DOHH2 (cell line): ENCODE data around the gene TNFRSF19.

Experiments
- CTCF ChIP-seq: fragments of 200-600 bp; sonication (generic); IDR thresholded peaks from one replicate; pipeline ENCODE4 v1.5.1; 2014; ENCODE audit warnings: antibody characterized with exemption, mild to moderate bottlenecking, low read depth, low read length; ENCODE audit not compliant: poor library complexity, severe bottlenecking
- EZH2phosphoT487 ChIP-seq: fragments of 200-600 bp; sonication (generic); IDR thresholded peaks from 2 replicates; pipeline ENCODE4 v1.6.1; 2017; ENCODE audit warnings: borderline replicate concordance, mild to moderate bottlenecking, antibody characterized with exemption, low read length, moderate library complexity, mixed read lengths

GRCh38 chr13:23605831-23606230 is 35.6 kb downstream of the TNFRSF19 start:
- TF ChIP-seq CTCF = no peak
- TF ChIP-seq EZH2phosphoT487 = no peak
